GM08714 (cell line): ENCODE measurements around the gene GSDMA.

Experiments
- H3K4me3 ChIP-seq: fragments of 200-500 bp; sonication (Bioruptor generic); 2 replicates; pipeline ENCODE4 v1.5.1; 2014; ENCODE audit warnings: mild to moderate bottlenecking, low read length, inconsistent platforms
- ZNF274 ChIP-seq: IDR thresholded peaks from 2 replicates; pipeline ENCODE4 v1.6.1; 2012; ENCODE audit warnings: mild to moderate bottlenecking, low read depth, low read length

The GSDMA gene

DNA sequence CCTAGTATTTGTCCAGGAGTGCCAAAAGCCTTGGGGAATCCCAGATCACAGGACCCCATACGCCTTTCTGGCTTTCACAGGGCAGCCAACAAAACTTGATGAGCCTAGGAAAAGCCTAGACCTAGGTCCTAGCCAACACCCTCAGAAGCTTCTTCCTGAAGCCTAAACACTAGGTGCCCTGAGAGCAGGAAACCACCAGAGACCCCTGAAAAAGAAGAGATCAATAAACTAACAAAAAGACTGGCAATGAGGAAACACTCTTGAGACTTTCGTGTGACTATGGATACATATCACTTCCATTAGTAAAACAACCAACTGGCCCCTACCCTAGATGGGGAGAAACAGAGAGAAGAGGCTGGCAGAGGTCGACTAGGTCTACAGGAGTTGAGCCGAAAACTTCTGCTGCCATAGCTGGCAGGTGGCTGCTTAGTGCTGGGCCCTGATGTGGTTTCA, 36.6 kb upstream of the GSDMA start:
- no peak for TF ChIP-seq ZNF274
- peak overlapping the region; percentile 64 for H3K4me3 ChIP-seq

DNA sequence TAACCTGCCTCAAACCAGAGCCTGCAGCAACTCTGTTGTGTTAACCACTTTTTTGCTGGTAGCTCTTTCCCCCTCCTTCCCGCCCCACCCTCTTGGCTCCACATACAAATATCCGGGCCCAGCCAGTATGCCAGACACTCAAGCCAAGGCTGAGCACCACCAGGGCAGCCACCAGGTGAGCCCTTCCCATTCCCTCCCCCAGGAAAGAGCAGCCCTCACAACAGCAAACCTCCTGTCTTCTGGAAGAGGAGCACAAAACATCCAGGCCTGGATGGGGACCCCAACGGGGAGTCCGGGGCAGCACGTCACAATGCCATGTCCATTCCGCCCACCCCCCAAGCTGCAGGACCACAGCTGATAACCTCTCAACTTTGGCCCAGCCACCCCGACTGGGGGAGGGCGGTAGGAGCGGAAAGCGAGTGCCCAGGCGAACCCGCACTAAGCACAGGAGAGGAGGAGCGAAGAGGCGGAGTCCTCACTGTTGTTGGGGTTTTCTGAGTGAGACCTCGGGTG, 36.2 kb upstream of the GSDMA start:
- no peak for TF ChIP-seq ZNF274
- H3K4me3 ChIP-seq, result peak overlapping the region; percentile 64

DNA sequence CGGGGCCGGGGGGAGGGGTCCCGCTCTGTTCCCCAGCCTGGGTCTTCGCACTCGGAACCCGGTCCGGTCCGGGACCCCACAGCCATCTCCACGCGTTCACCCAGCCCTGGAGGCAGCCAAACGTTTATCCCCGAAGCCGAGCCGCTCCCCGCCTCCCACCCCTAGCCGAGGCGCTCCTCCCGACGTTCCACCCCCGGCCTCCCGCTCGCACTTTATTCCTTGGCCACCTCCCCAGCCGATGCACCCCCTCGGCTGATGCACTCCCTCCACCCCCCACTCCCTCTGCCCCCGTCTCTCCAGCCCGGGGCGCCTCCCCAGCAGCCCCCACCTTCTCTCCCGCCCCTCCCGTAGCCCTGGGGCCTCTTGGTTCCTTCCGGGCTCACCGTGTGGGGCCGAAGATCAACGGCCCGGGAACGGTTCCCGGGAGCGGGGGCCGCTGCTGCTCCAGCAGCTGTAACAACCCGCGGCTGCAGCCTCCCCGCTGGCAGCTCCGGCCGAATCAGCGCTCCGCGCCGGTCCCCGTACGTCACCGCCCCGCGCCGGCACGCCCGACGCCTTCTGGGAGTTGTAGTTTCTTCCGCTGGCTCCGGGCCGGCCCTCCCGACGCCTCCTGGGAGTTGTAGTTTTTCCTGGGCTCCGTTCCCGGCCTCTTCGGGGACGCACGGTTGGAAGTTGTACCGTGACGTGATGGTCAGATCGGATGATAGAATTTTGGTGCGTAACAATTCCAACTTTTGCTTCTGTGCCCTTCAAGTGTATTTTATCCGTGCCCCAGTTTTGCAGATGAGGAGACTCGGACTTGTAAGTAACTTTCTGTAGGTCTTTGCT, 35.5 kb upstream of the GSDMA start, which contains the start of the genes LRRC3C and ORMDL3:
TSS of gene LRRC3C (plus strand) at position 632 of the 828 bp plus-strand sequence. CDS start 13,792 bp downstream, outside the sequence.
TSS of gene ORMDL3 (minus strand) at position 501 of the 828 bp plus-strand sequence. CDS start 3,398 bp downstream, outside the sequence.
- peak within 1 kb of the TSS; percentile 64 for H3K4me3 ChIP-seq
- no peak for TF ChIP-seq ZNF274

DNA sequence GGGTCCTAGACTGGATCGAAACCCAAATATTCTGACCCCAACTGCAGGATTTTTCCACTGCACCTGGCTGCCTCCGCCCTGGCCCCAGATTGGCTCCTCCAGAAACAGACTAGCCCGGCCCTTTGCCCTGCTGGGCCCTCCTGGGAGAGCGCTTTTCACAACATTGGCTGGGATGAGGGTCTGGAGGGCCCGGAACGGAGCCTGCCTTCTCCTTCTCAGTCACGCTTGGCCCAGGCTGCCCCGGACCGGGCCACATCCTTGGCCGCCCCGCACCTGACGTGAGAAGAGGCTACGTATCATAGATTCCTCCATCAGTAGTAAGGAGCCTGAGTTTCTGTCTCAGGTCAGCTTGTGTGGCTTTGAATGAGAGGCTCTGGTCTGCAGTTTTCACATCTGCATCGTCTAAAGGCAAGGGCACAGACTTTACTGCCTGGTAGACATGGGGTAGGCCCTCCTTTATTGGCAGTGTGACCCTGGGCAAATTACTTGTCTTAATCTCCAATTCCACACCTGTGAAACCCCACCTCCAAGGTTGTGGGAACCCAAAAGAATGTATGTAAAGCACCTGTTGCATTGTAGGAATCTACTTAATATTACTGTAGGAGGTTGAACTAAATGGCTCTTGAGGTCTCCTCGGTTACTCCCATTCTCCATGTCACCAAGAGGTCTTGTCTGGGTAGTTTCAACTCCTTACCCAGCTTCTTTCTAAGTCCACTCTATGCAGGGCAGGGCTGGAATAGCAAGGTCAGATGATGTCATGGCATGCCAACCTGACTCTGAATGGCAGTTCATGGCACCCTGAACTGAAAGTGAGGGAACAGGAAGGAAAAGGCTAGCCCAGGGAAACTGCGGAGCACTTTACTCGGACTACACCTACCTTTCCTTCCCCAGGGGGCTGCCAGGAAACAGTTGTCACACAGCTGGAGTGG, 34.6 kb upstream of the GSDMA start:
- TF ChIP-seq ZNF274, result no peak
- H3K4me3 ChIP-seq, result peak overlapping the region; percentile 64

DNA sequence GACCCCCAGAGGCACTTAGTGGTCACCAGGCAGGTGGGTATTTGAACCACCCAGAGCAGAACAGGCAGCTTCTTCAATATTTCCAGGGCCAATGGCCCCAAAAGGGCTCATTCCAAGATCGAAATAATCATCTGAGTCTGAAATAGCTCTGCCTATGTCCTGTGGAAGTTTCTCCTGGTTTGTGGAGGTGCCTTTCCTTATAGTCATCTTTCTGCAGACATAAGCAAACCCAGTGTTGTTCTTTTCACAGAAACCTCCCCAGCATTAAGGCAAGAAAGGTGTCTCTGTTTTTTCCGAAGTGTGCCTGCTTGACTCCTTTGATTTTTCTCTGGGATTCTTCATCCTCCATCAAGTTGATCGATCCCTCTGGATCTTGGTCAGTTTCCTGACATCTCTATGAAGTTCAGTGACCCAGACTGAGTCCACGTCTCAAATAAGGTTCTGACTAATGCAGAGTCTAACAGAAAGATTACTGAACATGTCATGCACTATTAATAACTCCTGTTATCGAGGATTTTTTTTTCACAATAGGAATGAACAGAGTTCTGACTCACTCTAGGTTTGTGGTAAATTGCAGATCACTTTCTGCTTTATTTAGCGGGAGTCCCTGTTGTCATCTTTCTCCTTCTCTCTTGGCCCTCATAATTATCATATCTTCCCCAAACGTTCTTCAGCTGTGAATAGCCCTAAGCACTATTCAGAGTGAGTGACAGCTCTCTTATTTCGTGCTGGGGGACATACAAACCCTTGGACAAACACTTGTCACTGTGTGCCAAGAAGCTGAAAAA, 33.8 kb upstream of the GSDMA start:
- no peak for TF ChIP-seq ZNF274
- peak overlapping the region; percentile 64; the same call in 1 of the 2 replicates for H3K4me3 ChIP-seq

DNA sequence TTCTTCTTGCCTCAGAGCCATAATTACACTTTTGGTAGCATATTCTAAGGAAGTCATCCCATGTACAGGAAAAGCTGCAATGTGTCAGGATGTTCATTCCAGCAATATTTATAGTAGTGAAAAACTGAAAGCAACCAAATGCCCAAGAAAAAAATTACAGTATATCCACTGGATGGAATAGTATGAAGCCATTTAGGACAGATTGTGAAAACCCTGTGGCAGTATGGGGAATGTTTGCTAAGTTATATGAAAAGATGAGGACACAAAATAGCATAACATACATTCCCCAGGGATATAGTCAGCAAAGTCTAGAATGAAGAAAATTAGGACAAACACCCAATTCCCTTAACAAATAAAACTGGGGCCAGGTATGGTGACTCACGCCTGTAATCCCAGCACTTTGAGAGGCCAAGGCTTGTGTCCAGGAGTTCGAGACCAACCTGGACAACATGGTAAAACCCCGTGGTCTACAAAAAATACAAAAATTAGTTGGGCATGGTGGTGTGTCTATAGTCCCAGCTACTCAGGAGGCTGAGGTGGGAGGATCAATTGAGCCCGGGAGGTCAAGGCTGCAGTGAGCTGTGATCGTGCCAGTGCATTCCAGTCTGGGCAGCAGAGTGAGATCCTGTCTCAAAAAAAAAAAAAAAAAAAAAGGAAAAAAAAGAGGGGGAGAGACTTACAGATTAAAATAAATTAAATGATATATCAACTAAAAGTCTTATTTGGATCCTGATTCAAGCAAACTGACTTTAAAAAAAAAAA, 33.0 kb upstream of the GSDMA start:
- no peak for TF ChIP-seq ZNF274
- H3K4me3 ChIP-seq, result no peak overlapping the region

DNA sequence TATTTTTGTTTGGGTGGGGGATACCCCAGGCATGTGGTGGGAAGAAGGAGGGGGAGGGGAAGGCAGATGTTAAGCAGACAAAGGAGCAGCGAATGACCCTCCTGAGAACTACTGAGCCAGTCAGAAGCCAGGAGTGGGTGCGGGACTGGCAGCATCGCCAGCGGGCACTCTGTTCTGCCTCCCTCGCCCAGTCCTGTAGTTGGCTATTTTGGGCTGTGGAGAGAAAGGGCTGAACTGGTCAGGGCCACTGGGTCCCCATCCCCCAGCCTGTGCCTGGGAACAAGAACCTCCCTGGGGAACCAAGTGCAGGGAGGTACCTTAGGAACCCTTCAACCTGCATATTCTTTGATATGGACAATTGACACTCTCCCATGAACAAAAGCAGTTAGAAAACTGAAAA, 28.9 kb upstream of the GSDMA start:
- no peak for TF ChIP-seq ZNF274

DNA sequence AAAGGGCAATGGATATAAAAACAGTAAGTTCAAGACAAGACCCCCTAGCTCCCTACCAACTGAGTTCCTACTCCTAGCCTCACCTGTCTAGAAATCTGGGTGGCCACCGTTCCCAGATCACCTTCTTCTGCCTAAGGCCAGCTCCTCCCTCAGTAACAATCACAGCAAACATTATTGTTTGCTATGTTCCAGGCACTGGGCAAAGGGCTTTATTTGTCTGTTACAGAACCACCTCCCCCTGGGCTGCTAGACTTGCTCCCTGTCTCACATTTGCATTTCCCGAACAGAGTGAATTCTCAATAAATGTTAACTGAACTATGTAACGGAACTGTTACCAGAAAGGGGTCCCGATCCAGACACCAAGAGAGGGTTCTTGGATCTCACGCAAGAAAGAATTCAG, 28.5 kb upstream of the GSDMA start:
- H3K4me3 ChIP-seq, result no peak overlapping the region
- no peak for TF ChIP-seq ZNF274

More for the DNA sequence above, 28.9 kb upstream of the GSDMA start:
- H3K4me3 ChIP-seq, result no peak overlapping the region

DNA sequence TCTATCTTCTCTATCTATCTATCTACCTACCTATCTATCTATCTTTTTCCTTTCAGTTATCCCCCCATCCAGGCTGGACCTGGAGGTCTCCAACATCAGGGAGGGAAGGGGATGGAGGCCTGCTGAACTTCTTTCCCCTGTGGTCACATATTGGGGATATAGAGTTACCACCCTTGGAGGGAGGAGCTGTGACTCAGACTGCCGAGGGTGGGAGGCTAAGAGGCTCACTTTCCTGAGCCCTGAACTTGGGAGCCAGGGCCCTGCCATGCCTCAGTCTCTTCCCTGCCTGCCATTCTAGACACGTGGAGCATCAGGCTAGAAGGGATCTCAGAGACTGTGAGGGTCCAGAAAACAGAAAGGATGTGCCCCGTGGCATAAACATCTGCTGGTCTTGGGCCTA, 26.9 kb upstream of the GSDMA start:
- no peak overlapping the region for H3K4me3 ChIP-seq
- no peak for TF ChIP-seq ZNF274

DNA sequence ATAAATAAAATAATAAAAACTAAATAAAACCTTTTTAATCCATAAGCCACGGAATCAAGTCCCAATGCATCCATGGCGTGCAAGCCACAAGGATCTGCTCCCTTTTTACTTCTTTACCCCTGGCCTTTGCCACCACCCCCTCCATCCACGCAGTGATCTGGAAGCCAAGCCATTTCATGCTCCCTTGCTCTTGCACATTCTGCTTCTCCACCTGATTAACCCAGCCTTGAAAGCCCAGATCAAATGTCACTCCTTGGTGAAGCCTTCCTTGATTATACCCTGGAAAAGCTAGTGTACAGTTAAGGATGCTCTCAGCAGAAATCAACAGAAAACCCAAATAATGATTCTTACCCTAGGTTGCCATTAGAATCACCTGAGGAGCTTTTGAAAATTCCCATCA, 25.4 kb upstream of the GSDMA start:
- TF ChIP-seq ZNF274, result no peak
- H3K4me3 ChIP-seq, result no peak overlapping the region

DNA sequence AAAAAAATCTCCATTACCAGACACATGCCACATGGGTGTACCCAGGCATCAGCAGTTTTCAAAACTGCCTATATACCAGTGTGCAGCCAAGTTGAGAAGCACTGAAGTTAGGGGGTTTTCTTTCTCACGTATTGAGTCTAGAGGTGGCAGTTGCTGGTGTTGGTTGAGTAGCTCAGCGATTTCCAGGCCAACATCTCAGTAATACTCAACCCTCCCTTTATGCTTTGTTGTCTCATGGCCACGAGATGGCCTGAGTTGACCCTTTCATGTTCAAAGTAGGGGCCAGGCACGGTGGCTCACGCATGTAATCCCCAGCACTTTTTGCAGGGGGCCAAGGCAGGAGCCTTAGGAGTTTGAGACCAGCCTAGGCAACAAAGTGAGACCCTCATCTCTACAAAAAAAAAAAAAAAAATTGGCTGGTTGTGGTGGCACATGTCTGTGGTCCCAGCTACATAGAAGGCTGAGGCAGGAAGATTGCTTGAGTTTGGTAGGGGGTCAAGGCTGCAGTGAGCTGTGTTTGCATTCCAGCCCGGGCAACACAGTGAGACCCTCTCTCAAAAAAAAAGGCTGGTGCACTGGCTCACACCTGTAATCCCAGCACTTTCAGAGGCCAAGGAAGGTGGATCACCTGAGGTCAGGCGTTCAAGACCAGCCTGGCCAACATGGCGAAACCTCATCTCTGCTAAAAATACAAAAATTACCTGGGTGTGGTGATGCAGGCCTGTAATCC, 24.5 kb upstream of the GSDMA start:
- no peak for TF ChIP-seq ZNF274
- no peak overlapping the region for H3K4me3 ChIP-seq

DNA sequence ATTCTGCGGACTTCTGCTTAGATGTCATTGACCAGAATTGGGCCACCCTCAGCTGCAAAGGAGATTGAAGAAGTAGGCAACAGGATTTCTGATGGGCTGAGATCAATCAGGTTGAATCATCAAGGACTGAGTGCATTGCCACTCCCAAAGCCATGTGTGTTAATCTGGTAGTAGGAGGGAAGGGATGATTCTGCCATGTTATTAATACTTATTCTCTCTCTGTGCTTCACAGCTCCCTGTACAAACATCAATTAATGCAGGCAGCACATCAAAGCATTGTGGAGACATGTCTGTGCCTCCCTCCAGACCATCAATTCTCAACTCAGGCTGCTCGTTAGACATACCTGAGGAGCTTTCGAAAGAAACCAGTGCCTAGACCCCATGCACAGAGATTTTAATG, 23.7 kb upstream of the GSDMA start:
- TF ChIP-seq ZNF274, result no peak

More for the DNA sequence above, 23.7 kb upstream of the GSDMA start:
- H3K4me3 ChIP-seq, result no peak overlapping the region
